H9 (cell line): ENCODE data around the gene LRRC61. TPM values are rescaled to one million over a fixed set of nuclear protein-coding genes. Genes with fewer than 3 reads are reported as not detected.

ENCODE experiments used
- DNase-seq: peaks from one replicate; pipeline ENCODE4 v3.0.0-alpha.2; 2017
- H2AFZ ChIP-seq: one replicate; pipeline ENCODE4 v1.6.1; 2013; ENCODE audit warnings: mild to moderate bottlenecking, low read length, control low read depth, moderate library complexity
- H2AK5ac ChIP-seq: 2 replicates; pipeline ENCODE4 v1.6.1; 2013; ENCODE audit warnings: low read length, control low read depth, mixed read lengths; ENCODE audit not compliant: insufficient read length
- H2BK120ac ChIP-seq: one replicate; pipeline ENCODE4 v1.6.1; 2013; ENCODE audit warnings: low read depth, mild to moderate bottlenecking, low read length, control low read depth, inconsistent platforms; ENCODE audit not compliant: poor library complexity, severe bottlenecking
- H2BK12ac ChIP-seq: 2 replicates; pipeline ENCODE4 v1.6.1; 2013; ENCODE audit warnings: low read length, control low read depth, mixed read lengths, low read depth; ENCODE audit not compliant: insufficient read length
- H2BK15ac ChIP-seq: 2 replicates; pipeline ENCODE4 v1.6.1; 2013; ENCODE audit warnings: low read depth, low read length, control low read depth
- H2BK20ac ChIP-seq: one replicate; pipeline ENCODE4 v1.6.1; 2013; ENCODE audit warnings: low read depth, mild to moderate bottlenecking, low read length, control low read depth, inconsistent platforms; ENCODE audit not compliant: poor library complexity, severe bottlenecking
- H2BK5ac ChIP-seq: 2 replicates; pipeline ENCODE4 v1.6.1; 2013; ENCODE audit warnings: low read length, control low read depth, mixed read lengths; ENCODE audit not compliant: insufficient read length
- H3K14ac ChIP-seq: 2 replicates; pipeline ENCODE4 v1.6.1; 2013; ENCODE audit warnings: low read length, control low read depth; ENCODE audit not compliant: insufficient read depth
- H3K18ac ChIP-seq: 2 replicates; pipeline ENCODE4 v1.6.1; 2013; ENCODE audit warnings: low read depth, mild to moderate bottlenecking, mixed read lengths, low read length, control low read depth; ENCODE audit not compliant: insufficient read length
- H3K23ac ChIP-seq: 2 replicates; pipeline ENCODE4 v1.6.1; 2013; ENCODE audit warnings: low read length, control low read depth, mixed read lengths, low read depth; ENCODE audit not compliant: insufficient read length
- H3K23me2 ChIP-seq: 2 replicates; pipeline ENCODE4 v1.6.1; 2013; ENCODE audit warnings: low read depth, mild to moderate bottlenecking, mixed read lengths, low read length, control low read depth; ENCODE audit not compliant: insufficient read length, poor library complexity, severe bottlenecking
- H3K27ac ChIP-seq: 2 replicates; pipeline ENCODE4 v1.5.1; 2013; ENCODE audit warnings: low read length, control low read depth, mixed read lengths, low read depth; ENCODE audit not compliant: insufficient read length
- H3K27me3 ChIP-seq: 2 replicates; pipeline ENCODE4 v1.6.1; 2013; ENCODE audit warnings: low read length, control low read depth, inconsistent platforms; ENCODE audit not compliant: insufficient read depth
- H3K4ac ChIP-seq: 2 replicates; pipeline ENCODE4 v1.6.1; 2013; ENCODE audit warnings: low read depth, mild to moderate bottlenecking, control low read depth, inconsistent platforms, low read length, moderate library complexity
- H3K4me1 ChIP-seq: 2 replicates; pipeline ENCODE4 v1.6.1; 2013; ENCODE audit warnings: low read length, control low read depth, inconsistent platforms; ENCODE audit not compliant: insufficient read depth
- H3K4me2 ChIP-seq: 2 replicates; pipeline ENCODE4 v1.6.1; 2013; ENCODE audit warnings: low read length, control low read depth, mixed read lengths; ENCODE audit not compliant: insufficient read length, insufficient read depth
- H3K56ac ChIP-seq: 2 replicates; pipeline ENCODE4 v1.6.1; 2013; ENCODE audit warnings: low read depth, mild to moderate bottlenecking, mixed read lengths, low read length, control low read depth; ENCODE audit not compliant: insufficient read length
- H3K79me1 ChIP-seq: 2 replicates; pipeline ENCODE4 v1.6.1; 2013; ENCODE audit warnings: low read depth, mild to moderate bottlenecking, moderate library complexity, low read length, control low read depth, inconsistent platforms; ENCODE audit not compliant: insufficient read depth, poor library complexity, severe bottlenecking
- H3K79me2 ChIP-seq: 2 replicates; pipeline ENCODE4 v1.6.1; 2013; ENCODE audit warnings: low read length, control low read depth, inconsistent platforms; ENCODE audit not compliant: insufficient read depth
- H3K9ac ChIP-seq: 2 replicates; pipeline ENCODE4 v1.6.1; 2013; ENCODE audit warnings: low read length, control low read depth, mixed read lengths; ENCODE audit not compliant: insufficient read length; ENCODE audit errors: extremely low read depth
- H3K9me3 ChIP-seq: one replicate; pipeline ENCODE4 v1.6.1; 2013; ENCODE audit warnings: low read depth, low read length, inconsistent platforms; ENCODE audit not compliant: control insufficient read depth
- H3T11ph ChIP-seq: one replicate; pipeline ENCODE4 v1.6.1; 2013; ENCODE audit warnings: mild to moderate bottlenecking, low read length, control low read depth, inconsistent platforms
- H4K20me1 ChIP-seq: one replicate; pipeline ENCODE4 v1.6.1; 2013; ENCODE audit not compliant: control insufficient read depth, insufficient read length, insufficient read depth
- H4K5ac ChIP-seq: 2 replicates; pipeline ENCODE4 v1.6.1; 2013; ENCODE audit warnings: low read depth, mild to moderate bottlenecking, mixed read lengths, low read length, control low read depth; ENCODE audit not compliant: insufficient read length
- H4K8ac ChIP-seq: replicated peaks from 2 replicates; pipeline ENCODE4 v1.6.1; 2013; ENCODE audit warnings: low read length, control low read depth, mixed read lengths, low read depth; ENCODE audit not compliant: insufficient read length
- H4K91ac ChIP-seq: 2 replicates; pipeline ENCODE4 v1.6.1; 2013; ENCODE audit warnings: low read depth, mild to moderate bottlenecking, moderate library complexity, mixed read lengths, low read length, control low read depth; ENCODE audit not compliant: insufficient read length
- H3K27ac Mint-ChIP-seq, 3 experiments: 2 replicates in 2 of 3; 3 replicates in 1 of 3; pipeline ENCODE4 v1.8.0; 2020 to 2021; ENCODE audit warnings: mixed read lengths in 3 of 3, mild to moderate bottlenecking in 1 of 3, moderate library complexity in 1 of 3
- H3K27me3 Mint-ChIP-seq: 2 replicates; pipeline ENCODE4 v1.8.0; 2021; ENCODE audit warnings: low read depth, mild to moderate bottlenecking, moderate library complexity, mixed read lengths
- H3K36me3 Mint-ChIP-seq, 3 experiments: 2 replicates in 2 of 3; 3 replicates in 1 of 3; pipeline ENCODE4 v1.8.0; 2020 to 2021; ENCODE audit warnings: low read depth in 3 of 3, mixed read lengths in 3 of 3; ENCODE audit not compliant: insufficient read depth in 1 of 3
- H3K4me1 Mint-ChIP-seq, 2 experiments: 2 replicates each; pipeline ENCODE4 v1.8.0; 2020; ENCODE audit warnings: mixed read lengths in 2 of 2
- H3K4me3 Mint-ChIP-seq, 2 experiments: 2 replicates in 1 of 2; 3 replicates in 1 of 2; pipeline ENCODE4 v1.8.0; 2020 to 2021; ENCODE audit warnings: mild to moderate bottlenecking in 2 of 2, mixed read lengths in 2 of 2, moderate library complexity in 1 of 2
- H3K9me3 Mint-ChIP-seq, 2 experiments: 2 replicates in 1 of 2; 3 replicates in 1 of 2; pipeline ENCODE4 v1.8.0; 2020; ENCODE audit warnings: mild to moderate bottlenecking in 2 of 2, mixed read lengths in 2 of 2, moderate library complexity in 1 of 2
- CTCF ChIP-seq: fragments of 200-600 bp; sonication (generic); conservative IDR thresholded peaks from 3 replicates; pipeline ENCODE4 v1.8.0; 2021; ENCODE audit warnings: antibody characterized with exemption, mild to moderate bottlenecking
- WGBS: extraction: QIAGEN DNeasy Blood & Tissue Kit; methylation state at CpG from one replicate; pipeline ENCODE4 v1.1.7; 2013; ENCODE audit warnings: missing lambda C conversion rate, low lambda C conversion rate, mixed read lengths; ENCODE audit not compliant: insufficient read length; ENCODE audit errors: extremely low coverage; 5-methylcytosine and 5-hydroxymethylcytosine counted together
- total RNA-seq: library from RNA; stranded (reverse); gene quantifications from 2 replicates; pipeline ENCODE4 v1.2.1, GENCODE V29; 2021

Gene LRRC61
- total RNA-seq, 1 experiment from 2014 or later: 24.4 TPM

- no peak overlapping the region for H3K23ac ChIP-seq
- H2BK15ac ChIP-seq: no peak overlapping the region
- peaks cover 18% of the 10 kb centered on the region for H3K4me1 ChIP-seq
- H4K20me1 ChIP-seq: no peaks in the 10 kb centered on the region
- peaks cover 11% of the 10 kb centered on the region for H3K23me2 ChIP-seq
- H3K4me2 ChIP-seq: no peak overlapping the region
- H3K18ac ChIP-seq: no peak overlapping the region
- H4K5ac ChIP-seq: no peak overlapping the region
- H3K27me3 Mint-ChIP-seq: no peaks in the 10 kb centered on the region
- no peaks in the 10 kb centered on the region for H3K9me3 ChIP-seq
- H2AK5ac ChIP-seq: no peak overlapping the region
- no peak for DNase-seq
- H2BK12ac ChIP-seq: no peak overlapping the region
- H3K36me3 Mint-ChIP-seq: peaks cover 9 to 20% (median 10%) of the 10 kb centered on the region in 3 experiments; a peak in 6 of 7 replicates
- no peak overlapping the region for H4K91ac ChIP-seq
- no peak overlapping the region for H3K4ac ChIP-seq
- WGBS: no CpG with 5 or more reads among the region's 1 CpG
- H2BK20ac ChIP-seq: no peak overlapping the region
- H3K4me3 Mint-ChIP-seq: peak overlapping the region in 1 of 2 experiments; percentile 51; a peak in 1 of 5 replicates
- H4K8ac ChIP-seq: no peak overlapping the region
- no peak overlapping the region for H3K14ac ChIP-seq
- peaks cover 78 to 86% of the 10 kb centered on the region in 2 experiments for H3K4me1 Mint-ChIP-seq
- H2BK5ac ChIP-seq: no peak overlapping the region
- H3K27ac ChIP-seq: no peak overlapping the region
- TF ChIP-seq CTCF: no peak
- H3K27ac Mint-ChIP-seq: peak overlapping the region in 1 of 3 experiments; percentile 68; a peak in 2 of 7 replicates
- H3K9me3 Mint-ChIP-seq: no peaks in the 10 kb centered on the region
- no peaks in the 10 kb centered on the region for H3K79me1 ChIP-seq
- H3K56ac ChIP-seq: no peak overlapping the region
- H3K27me3 ChIP-seq: no peaks in the 10 kb centered on the region
- no peak overlapping the region for H2AFZ ChIP-seq
- H3T11ph ChIP-seq: no peak overlapping the region
- H2BK120ac ChIP-seq: no peak overlapping the region
- peaks cover 9% of the 10 kb centered on the region; the same call in 1 of the 2 replicates for H3K79me2 ChIP-seq
- H3K9ac ChIP-seq: no peak overlapping the region
Observed at GRCh38 chr7:150381785-150382122, 58.6 kb downstream of the LRRC61 start.
